ENCODE results near the gene MRPL57. TPM values are rescaled to one million over a fixed set of nuclear protein-coding genes. Genes with fewer than 3 reads are reported as not detected.
A peak's percentile ranks its signal among the peaks of the same experiment; 100 is the strongest.

MRPL57 gene
- total RNA-seq, 2 donors from 2014 or later = 51.5 to 89.6 TPM

- Histone ChIP-seq H3K27ac (peak overlapping the region; percentile 7 to 44), H3K36me3 (no peaks in the 10 kb centered on the region), H3K4me3 (no peak overlapping the region), H3K9me3 (no peaks in the 10 kb centered on the region), H3K27me3 (replicated peaks; ENCODE audit: insufficient read depth) (no peaks in the 10 kb centered on the region), H3K4me1 (replicated peaks) (peaks cover 4% of the 10 kb centered on the region)
- TF ChIP-seq, protein P1, sequence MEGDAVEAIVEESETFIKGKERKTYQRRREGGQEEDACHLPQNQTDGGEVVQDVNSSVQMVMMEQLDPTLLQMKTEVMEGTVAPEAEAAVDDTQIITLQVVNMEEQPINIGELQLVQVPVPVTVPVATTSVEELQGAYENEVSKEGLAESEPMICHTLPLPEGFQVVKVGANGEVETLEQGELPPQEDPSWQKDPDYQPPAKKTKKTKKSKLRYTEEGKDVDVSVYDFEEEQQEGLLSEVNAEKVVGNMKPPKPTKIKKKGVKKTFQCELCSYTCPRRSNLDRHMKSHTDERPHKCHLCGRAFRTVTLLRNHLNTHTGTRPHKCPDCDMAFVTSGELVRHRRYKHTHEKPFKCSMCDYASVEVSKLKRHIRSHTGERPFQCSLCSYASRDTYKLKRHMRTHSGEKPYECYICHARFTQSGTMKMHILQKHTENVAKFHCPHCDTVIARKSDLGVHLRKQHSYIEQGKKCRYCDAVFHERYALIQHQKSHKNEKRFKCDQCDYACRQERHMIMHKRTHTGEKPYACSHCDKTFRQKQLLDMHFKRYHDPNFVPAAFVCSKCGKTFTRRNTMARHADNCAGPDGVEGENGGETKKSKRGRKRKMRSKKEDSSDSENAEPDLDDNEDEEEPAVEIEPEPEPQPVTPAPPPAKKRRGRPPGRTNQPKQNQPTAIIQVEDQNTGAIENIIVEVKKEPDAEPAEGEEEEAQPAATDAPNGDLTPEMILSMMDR (IDR thresholded peaks at IDR 0.05) = no peak
- TF ChIP-seq POLR2A (IDR thresholded peaks at IDR 0.05) (no peak), POLR2AphosphoS5 (IDR thresholded peaks at IDR 0.05) (peak; percentile 17)
- intact Hi-C loops (cut with DNase I) = no loop called here
- WGBS = 50% methylated on average over 1 of the region's 1 CpG
- peak; percentile 14 for DNase-seq (ENCODE audit: low spot score)
Observed at GRCh38 chr13:21138561-21138960, 37.9 kb upstream of the MRPL57 start.

GRCh38 chr13:21139374-21139773 is 37.1 kb upstream of the MRPL57 start:
- H3K4me3 ChIP-seq = peak overlapping the region in 1 of 2 donors; percentile 84
- DNase-seq (ENCODE audit: low spot score) = no peak
- H3K27ac ChIP-seq = peak overlapping the region; percentile 89 to 91
- no peaks in the 10 kb centered on the region for H3K9me3 ChIP-seq
- peaks cover 4% of the 10 kb centered on the region for H3K4me1 ChIP-seq (replicated peaks)
- 93% methylated on average over 12 of the region's 12 CpGs for WGBS
- TF ChIP-seq POLR2AphosphoS5 (IDR thresholded peaks at IDR 0.05) (no peak), POLR2A (IDR thresholded peaks at IDR 0.05) (no peak)
- TF ChIP-seq, protein P1 (IDR thresholded peaks at IDR 0.05) = no peak
- H3K27me3 ChIP-seq (replicated peaks; ENCODE audit: insufficient read depth) = no peaks in the 10 kb centered on the region
- no peaks in the 10 kb centered on the region for H3K36me3 ChIP-seq
- intact Hi-C loops (cut with DNase I) = no loop called here

DNA sequence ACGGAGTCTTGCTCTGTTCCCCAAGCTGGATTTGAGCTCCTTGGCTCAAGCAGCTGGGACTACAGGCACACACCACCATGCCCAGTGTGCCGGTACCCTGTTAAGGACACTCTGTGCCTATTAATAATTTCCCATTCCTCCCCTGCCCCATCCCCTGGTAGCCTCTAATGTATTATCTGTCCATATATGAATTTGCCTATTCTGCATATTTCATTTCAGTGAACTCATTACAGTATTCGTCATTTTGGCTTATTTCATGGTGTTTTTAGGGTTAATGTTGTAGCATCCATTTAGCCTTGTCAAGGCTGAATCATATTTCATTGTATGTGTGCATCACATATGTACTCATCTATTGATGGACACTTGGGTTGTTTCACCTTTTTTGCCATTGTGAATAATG is 33.7 kb upstream of the MRPL57 start:
- H3K9me3 ChIP-seq = no peaks in the 10 kb centered on the region
- peaks cover 4% of the 10 kb centered on the region for H3K4me1 ChIP-seq (replicated peaks)
- H3K36me3 ChIP-seq = no peaks in the 10 kb centered on the region
- no peaks in the 10 kb centered on the region for H3K27me3 ChIP-seq (replicated peaks; ENCODE audit: insufficient read depth)
- intact Hi-C loops (cut with DNase I) = no loop called here
- H3K27ac ChIP-seq = no peak overlapping the region
- TF ChIP-seq POLR2A (IDR thresholded peaks at IDR 0.05) (no peak), POLR2AphosphoS5 (IDR thresholded peaks at IDR 0.05) (no peak)
- TF ChIP-seq, protein P1 (IDR thresholded peaks at IDR 0.05) = no peak
- H3K4me3 ChIP-seq = no peak overlapping the region
- 86% methylated on average over 3 of the region's 3 CpGs for WGBS
- no peak for DNase-seq (ENCODE audit: low spot score)

DNA sequence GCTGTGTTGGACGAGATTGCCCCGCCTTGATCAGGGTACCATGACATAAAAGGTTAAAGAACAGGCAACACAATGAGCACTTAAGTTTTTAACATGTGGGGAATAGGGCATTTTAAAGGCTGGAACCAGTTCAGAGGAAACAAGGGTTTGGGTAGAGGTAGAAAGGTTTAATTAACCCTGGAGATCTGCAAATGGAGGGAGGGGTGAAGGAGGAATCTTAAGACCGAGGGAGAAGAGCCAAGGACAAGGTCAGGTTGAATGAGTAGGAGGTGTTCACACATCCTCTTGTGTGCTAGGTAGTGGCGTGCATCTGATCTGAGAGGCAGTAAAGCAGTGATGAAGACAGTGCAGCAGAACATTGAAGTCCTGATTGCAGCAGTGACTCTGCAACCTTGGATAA is 28.6 kb upstream of the MRPL57 start:
- no peaks in the 10 kb centered on the region for H3K36me3 ChIP-seq
- no peak overlapping the region for H3K4me3 ChIP-seq
- no peaks in the 10 kb centered on the region for H3K27me3 ChIP-seq (replicated peaks; ENCODE audit: insufficient read depth)
- no peaks in the 10 kb centered on the region for H3K4me1 ChIP-seq (replicated peaks)
- TF ChIP-seq, protein P1 (IDR thresholded peaks at IDR 0.05) = no peak
- TF ChIP-seq POLR2AphosphoS5 (IDR thresholded peaks at IDR 0.05) = no peak
- no peak for TF ChIP-seq POLR2A (IDR thresholded peaks at IDR 0.05)
- DNase-seq (ENCODE audit: low spot score) = no peak
- intact Hi-C loops (cut with DNase I) = no loop called here
- no peaks in the 10 kb centered on the region for H3K9me3 ChIP-seq
- WGBS = 86% methylated on average over 3 of the region's 4 CpGs
- no peak overlapping the region for H3K27ac ChIP-seq

GRCh38 chr13:21148557-21149258 is 27.8 kb upstream of the MRPL57 start:
- WGBS = 72% methylated on average over 5 of the region's 5 CpGs
- intact Hi-C loops (cut with DNase I) = no loop called here
- no peaks in the 10 kb centered on the region for H3K36me3 ChIP-seq

More at GRCh38 chr13:21148557-21149258, 27.8 kb upstream of the MRPL57 start:
- DNase-seq (ENCODE audit: low spot score) = no peak
- Histone ChIP-seq H3K27ac (no peak overlapping the region), H3K4me1 (replicated peaks) (no peaks in the 10 kb centered on the region), H3K4me3 (no peak overlapping the region), H3K27me3 (replicated peaks; ENCODE audit: insufficient read depth) (no peaks in the 10 kb centered on the region), H3K9me3 (no peaks in the 10 kb centered on the region)
- TF ChIP-seq, protein P1 (IDR thresholded peaks at IDR 0.05) = no peak
- TF ChIP-seq POLR2A (IDR thresholded peaks at IDR 0.05) (no peak), POLR2AphosphoS5 (IDR thresholded peaks at IDR 0.05) (no peak)

All from prostate gland (tissue), 2 donors.